EL (cell line): Measurements from ENCODE around the gene PRPSAP1.
"Not testable (repeated sequence)": the region's sequence is repeated elsewhere in the genome, so short reads cannot be mapped to it uniquely, and the experiment has no call there.

Experiments
- DNase-seq: peaks from one replicate; pipeline ENCODE4 v3.0.0-alpha.2; 2016

PRPSAP1 gene

DNA sequence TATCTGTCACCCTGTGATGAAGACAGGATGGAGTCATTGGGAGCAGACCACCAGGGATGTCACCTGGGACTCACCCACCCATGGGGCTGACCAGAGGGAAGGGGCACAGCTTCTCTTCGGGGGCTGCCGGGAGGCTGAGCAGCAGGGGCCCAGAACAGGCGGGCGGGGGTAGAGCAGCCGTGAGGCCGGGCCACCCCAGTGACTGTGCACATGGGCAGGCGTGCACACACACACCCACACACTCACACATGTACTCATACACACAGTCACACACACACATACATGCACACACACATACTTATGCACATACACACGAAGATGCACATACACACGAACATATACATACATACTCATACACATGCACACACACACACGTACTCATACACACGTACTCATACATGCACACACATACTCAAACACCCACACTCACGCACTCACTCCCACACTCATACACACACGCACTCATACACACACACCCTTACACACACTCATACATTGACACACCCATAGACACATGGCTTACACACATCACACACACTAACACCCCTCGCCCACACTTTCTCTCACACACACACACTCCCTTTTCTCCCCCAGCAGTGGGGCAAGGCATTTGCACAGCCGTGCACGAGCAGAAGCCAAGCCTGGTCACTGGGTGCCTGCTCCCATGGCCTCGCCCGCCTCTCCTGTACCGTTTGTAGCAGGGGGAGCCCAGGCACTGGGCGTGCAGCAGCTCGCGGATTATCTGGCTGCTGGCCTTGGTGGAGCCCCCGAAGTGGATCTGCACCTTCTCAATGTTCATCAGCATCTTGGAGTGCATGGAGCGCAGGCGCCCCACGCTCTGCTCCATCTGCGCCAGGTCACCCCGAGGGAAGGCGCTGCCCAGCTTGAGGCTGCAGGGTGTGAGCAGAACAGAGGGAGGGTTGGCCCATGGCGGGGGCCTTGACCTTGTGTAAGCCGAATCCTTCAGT, 76.1 kb downstream of the PRPSAP1 start:
- no peak for DNase-seq

GRCh38 chr17:76276461-76277299, 77.0 kb downstream of the PRPSAP1 start:
- peak; percentile 74 for DNase-seq

DNA sequence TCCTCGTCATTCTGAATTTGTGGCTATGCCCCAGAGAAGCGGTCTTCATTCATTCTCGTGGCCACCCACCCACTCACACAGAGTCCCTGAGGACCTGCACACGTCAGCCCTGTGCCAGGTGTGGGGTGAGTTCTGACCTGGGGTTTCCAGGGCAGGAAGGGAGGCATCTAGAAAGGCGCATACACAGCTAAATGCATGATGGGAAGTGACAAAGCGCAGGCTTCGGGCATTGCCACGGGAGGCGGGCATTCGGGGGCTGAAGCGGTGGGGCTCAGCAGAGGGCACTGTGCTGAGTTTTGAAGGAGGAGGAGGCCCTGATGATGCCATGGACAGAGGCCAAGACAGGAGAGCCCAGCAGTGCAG, 77.7 kb downstream of the PRPSAP1 start:
- no peak for DNase-seq

DNA sequence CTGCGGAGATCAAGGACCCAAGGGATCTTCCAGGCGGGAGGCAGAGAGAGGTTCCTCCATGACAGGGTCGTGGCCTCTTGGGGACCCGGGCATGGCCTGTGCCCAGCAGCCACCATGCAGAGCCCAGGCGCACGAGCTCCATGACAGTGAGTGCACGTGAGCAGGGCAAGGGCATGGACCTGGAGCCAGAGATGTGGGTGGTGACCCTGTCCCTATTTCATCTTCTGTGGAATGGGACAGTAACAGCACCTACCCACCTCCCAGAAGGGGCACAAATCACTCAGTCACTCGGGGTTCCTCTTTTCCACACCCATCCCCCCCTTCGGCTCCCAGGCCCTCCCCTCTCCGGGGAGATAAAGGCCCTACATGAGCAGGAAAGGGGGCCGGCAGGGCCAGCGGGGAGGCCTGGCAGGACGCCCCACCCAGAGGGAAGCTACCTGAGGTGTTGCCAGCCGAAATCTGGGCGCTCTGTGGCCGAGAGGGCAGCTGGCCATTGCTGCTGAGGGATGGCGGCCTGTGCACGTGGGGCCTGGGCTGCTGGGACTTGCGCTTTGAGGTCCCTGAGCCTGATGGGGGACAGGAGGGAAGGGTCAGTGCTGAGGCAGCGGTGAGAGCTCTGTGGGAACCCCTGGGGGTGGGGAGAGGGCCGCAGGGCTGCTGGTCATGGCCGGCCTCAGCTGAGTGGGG, 78.2 kb downstream of the PRPSAP1 start:
- DNase-seq: no peak

- DNase-seq: no peak
These were observed 79.4 kb downstream of the PRPSAP1 start for GRCh38 chr17:76274112-76274956.

DNA sequence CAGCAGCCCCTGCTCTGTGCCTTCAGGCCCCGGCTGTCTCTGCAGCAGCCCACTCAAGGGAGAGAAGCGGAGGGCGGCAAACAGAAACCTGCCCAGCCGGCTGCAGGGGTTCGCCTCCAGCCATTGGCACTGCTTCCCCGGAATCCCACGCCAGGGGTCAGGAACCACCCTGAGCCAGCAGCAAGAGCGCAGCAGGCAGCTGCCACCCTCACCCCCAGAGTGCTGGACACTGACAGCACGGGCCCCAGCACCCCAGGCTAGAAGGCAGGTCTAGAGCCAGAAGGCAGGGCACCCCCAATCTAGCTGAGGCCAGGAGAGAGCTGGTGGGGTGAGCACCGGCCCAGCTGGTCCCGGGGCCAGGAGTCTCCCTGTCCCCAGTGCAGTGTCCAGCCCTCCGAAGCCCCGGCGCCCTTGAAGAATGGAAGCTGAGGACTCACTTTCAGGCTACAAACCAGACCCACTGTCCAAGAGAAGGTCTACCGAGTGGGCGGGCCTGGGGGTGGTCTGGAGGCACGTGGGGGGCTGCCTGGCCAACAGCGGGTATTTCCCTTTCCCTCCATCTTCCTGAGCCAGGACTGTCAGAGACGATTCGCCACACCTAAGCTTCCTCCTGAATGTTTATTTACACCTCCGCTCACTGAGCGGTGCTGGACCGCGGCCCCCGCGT, 80.1 kb downstream of the PRPSAP1 start:
- no peak for DNase-seq

GRCh38 chr17:76272541-76273444, 80.9 kb downstream of the PRPSAP1 start:
- DNase-seq: no peak

- no peak for DNase-seq
These were observed 81.8 kb downstream of the PRPSAP1 start for GRCh38 chr17:76271669-76272540.

GRCh38 chr17:76270770-76271668, 82.7 kb downstream of the PRPSAP1 start:
- DNase-seq: no peak

DNA sequence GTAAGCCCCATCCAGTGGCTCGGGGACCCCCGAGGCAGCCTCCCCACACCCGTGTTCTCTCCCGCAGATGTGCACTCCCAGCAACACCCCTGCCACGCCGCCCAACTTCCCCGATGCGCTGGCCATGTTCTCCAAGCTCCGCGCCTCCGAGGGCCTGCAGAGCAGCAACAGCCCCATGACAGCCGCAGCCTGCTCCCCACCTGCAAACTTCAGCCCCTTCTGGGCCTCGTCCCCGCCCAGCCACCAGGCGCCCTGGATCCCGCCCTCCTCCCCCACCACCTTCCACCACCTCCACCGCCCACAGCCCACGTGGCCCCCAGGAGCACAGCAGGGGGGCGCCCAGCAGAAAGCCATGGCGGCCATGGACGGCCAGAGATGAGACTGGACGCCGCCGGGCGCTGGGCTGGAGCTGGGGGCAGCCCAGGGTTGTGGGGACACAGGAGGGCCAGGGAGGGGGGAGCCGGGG, 83.6 kb downstream of the PRPSAP1 start:
- DNase-seq: no peak

GRCh38 chr17:76268991-76269981, 84.4 kb downstream of the PRPSAP1 start:
- DNase-seq: no peak

- DNase-seq: peak; percentile 58
These were observed 85.5 kb downstream of the PRPSAP1 start for GRCh38 chr17:76268015-76268749.

DNA sequence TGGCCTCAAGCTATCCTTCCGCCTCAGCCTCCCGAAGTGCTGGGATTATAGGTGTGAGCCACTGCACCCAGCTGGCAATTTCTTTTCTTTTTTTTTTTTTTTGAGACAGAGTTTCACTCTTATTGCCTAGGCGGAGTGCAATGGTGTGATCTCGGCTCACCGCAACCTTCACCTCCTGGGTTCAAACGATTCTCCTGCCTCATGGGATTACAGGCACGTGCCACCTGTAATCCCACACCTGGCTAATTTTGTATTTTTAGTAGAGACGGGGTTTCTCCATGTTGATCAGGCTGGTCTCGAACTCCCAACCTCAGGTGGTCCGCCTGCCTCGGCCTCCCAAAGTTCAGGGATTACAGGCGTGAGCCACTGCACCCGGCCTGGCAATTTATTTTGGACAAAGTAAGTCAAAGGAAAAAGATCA, 86.1 kb downstream of the PRPSAP1 start:
- DNase-seq: not testable (repeated sequence)

DNA sequence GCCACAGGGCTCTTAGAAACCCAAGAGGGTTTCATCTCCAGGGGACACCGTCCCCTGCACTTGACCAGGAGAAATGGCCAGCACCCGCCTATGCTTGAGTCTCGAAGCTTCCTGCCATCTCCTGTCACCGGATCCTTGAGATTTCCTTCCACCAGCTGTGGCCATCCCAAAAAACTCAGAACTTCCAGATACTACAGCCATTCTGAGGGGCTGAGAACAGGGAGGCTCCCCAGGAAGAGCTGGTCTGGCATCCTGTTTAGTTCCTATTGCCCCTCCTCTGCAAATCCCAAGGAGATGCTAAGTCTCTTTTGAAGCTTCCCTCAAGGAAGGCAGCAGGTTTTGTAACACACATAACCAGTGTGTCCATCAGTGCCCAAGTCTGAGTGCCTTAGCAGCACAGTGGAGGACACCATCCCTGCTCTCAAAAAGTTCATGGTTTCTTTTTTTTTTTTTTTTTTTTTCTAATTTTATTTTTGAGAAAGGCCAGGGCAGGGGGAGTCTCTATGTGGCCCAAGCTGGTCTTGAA, 86.6 kb downstream of the PRPSAP1 start:
- DNase-seq: no peak

- peak; percentile 45 for DNase-seq
These were observed 87.3 kb downstream of the PRPSAP1 start for GRCh38 chr17:76266244-76266938.
